GM12875 (cell line): ENCODE data around the gene PHLDA2.

ENCODE experiments used
- H3K4me3 ChIP-seq: one replicate; pipeline ENCODE4 v1.5.1; 2011; ENCODE audit warnings: low read depth, low read length, control low read depth
- TF ChIP-seq, protein P1 (sequence below): IDR thresholded peaks from 2 replicates; pipeline ENCODE4 v1.5.1; 2011; ENCODE audit warnings: low read depth, mild to moderate bottlenecking, control low read depth, inconsistent platforms, low read length, moderate library complexity, borderline replicate concordance; ENCODE audit not compliant: insufficient read depth

The PHLDA2 gene

DNA sequence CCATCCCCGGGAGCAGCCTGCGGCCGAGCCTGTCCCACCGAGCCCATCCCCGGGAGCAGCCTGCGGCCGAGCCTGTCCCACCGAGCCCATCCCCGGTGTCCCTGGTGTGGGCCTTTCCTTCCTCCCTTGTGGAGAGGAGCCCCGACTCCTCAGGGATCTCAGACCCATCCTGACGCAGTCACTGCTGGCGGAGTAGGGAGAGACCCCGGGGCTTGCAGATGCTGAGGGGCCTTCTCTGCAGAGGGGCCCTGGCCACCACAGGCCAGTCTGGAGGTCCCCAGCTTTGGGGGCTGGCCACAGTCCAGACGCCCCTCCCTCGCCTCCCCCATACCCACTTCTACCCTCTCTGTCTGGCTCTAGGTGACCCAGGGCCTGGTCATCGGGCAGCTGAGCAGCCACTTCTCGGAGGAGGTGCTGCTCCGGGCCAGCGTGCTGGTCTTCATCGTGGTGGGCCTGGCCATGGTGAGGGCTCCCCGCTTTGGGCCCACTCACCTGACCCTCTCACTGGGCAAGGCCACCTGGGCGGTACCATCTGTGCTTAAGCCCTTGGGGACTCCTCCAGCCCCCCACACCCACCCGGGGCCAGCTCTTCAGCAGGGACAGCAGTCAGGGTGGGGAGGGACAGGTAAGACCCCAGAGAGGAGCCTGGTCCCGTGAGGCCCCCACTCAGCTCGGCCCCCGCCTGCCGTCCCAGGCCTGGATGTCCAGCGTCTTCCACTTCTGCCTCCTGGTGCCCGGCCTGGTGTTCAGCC is 7.3 kb downstream of the PHLDA2 start:
- H3K4me3 ChIP-seq, result no peak overlapping the region
- TF ChIP-seq, protein P1, sequence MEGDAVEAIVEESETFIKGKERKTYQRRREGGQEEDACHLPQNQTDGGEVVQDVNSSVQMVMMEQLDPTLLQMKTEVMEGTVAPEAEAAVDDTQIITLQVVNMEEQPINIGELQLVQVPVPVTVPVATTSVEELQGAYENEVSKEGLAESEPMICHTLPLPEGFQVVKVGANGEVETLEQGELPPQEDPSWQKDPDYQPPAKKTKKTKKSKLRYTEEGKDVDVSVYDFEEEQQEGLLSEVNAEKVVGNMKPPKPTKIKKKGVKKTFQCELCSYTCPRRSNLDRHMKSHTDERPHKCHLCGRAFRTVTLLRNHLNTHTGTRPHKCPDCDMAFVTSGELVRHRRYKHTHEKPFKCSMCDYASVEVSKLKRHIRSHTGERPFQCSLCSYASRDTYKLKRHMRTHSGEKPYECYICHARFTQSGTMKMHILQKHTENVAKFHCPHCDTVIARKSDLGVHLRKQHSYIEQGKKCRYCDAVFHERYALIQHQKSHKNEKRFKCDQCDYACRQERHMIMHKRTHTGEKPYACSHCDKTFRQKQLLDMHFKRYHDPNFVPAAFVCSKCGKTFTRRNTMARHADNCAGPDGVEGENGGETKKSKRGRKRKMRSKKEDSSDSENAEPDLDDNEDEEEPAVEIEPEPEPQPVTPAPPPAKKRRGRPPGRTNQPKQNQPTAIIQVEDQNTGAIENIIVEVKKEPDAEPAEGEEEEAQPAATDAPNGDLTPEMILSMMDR, result no peak

DNA sequence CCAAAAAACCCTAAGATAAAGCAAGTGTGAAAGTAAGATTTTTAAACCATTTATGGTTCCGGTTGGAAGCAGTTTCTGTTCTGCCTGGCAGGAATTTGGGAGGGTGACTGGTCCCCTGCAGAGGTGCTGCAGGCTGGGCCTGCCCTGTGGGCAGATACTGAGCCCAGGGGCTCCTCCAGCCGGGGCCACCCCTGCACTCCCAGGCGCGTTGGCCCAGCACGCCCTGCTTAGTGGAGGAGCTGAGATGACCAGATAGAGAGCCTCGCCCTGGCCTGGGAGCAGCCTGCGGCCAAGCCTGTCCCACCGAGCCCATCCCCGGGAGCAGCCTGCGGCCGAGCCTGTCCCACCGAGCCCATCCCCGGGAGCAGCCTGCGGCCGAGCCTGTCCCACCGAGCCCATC is 8.0 kb downstream of the PHLDA2 start:
- TF ChIP-seq, protein P1, result no peak
- no peak overlapping the region for H3K4me3 ChIP-seq

DNA sequence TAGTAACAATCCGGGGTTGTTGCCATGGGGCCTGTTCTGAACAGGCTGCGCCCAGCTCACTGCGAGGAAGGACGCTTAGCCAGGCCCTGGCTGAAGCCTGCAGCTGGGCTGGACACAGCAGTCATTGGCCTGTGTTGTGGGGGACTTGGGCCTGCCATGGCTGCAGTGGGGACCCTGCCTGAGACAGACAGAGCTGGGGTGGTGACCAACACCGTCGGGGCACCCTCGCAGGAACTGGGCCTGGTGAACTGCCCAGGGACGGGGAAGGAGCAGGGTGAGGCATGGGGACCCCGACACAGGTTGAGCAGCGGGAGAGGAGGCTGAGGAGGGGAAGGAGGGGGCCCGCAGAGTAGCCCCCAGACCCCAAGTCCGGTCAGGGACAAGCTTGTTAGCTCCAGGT is 8.9 kb downstream of the PHLDA2 start:
- H3K4me3 ChIP-seq, result no peak overlapping the region
- TF ChIP-seq, protein P1, result no peak

DNA sequence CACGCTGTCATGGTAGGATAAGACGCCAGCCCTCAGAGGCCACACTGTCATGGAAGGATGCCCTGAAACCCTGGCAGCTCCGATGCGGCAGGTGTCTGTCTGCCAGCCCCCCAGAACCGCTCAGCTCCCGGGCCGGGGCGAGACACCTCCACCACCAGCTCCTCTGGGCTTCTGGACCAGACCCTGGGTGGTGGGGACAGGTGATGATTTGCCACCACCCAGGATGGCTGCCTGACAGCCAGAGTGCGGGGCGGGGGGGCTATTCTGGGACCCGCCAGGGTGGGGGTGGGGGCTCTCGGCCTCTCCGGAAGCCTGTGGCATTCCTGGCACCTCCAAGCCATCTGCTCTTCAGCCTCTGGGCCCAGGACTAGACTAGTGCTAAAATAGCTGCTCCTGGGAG is 9.4 kb downstream of the PHLDA2 start:
- TF ChIP-seq, protein P1, result no peak

GRCh38 chr11:2919188-2919587 is 10.0 kb downstream of the PHLDA2 start:
- no peak overlapping the region for H3K4me3 ChIP-seq
- TF ChIP-seq, protein P1, result no peak

More for the DNA sequence above, 9.4 kb downstream of the PHLDA2 start:
- no peak overlapping the region for H3K4me3 ChIP-seq

GRCh38 chr11:2917842-2918490 is 11.3 kb downstream of the PHLDA2 start:
- TF ChIP-seq, protein P1, result no peak
- no peak overlapping the region for H3K4me3 ChIP-seq
